GM12878 (cell line): ENCODE results near the gene BHLHA15.
"Not testable (repeated sequence)": the region's sequence is repeated elsewhere in the genome, so short reads cannot be mapped to it uniquely, and the experiment has no call there.

ENCODE experiments used
- CBX3 ChIP-seq: fragments of 200-600 bp; sonication (generic); IDR thresholded peaks from 2 replicates; pipeline ENCODE4 v1.6.1; 2016; ENCODE audit warnings: low read depth, borderline replicate concordance
- CEBPB ChIP-seq, 2 experiments: fragments of 150-350 bp in 1 of 2; IDR thresholded peaks; 2 replicates each; pipeline ENCODE4 v1.6.1; 2012 to 2014; ENCODE audit warnings: low read depth in 2 of 2, low read length in 2 of 2, borderline replicate concordance in 1 of 2, inconsistent platforms in 1 of 2
- CREB1 ChIP-seq: IDR thresholded peaks from 2 replicates; pipeline ENCODE4 v1.6.1; 2012; ENCODE audit warnings: low read depth, mild to moderate bottlenecking, inconsistent platforms
- CTCF ChIP-seq, 3 experiments: IDR thresholded peaks in 2 of 3; conservative IDR thresholded peaks in 1 of 3; 2 replicates each; pipeline ENCODE4 v1.5.1; 2011; ENCODE audit warnings: low read depth in 3 of 3, low read length in 3 of 3, mild to moderate bottlenecking in 3 of 3, control low read depth in 2 of 3, moderate library complexity in 2 of 3, inconsistent platforms in 1 of 3, mixed read lengths in 1 of 3; ENCODE audit not compliant: control insufficient read depth in 2 of 3, insufficient read depth in 1 of 3; ENCODE audit errors: extremely low read depth in 1 of 3
- DPF2 ChIP-seq: fragments of 450-650 bp; IDR thresholded peaks from 2 replicates; pipeline ENCODE4 v1.6.1; 2017; ENCODE audit warnings: mild to moderate bottlenecking
- EZH2 ChIP-seq: IDR thresholded peaks from 2 replicates; pipeline ENCODE4 v1.6.1; 2012; ENCODE audit warnings: low read depth, mild to moderate bottlenecking, control low read depth, inconsistent platforms, low read length, borderline replicate concordance; ENCODE audit not compliant: control insufficient read depth
- MYC ChIP-seq: IDR thresholded peaks from 2 replicates; pipeline ENCODE4 v1.6.1; 2011; ENCODE audit warnings: mild to moderate bottlenecking, low read length, moderate library complexity, inconsistent platforms; ENCODE audit not compliant: insufficient read depth, insufficient replicate concordance, insufficient read length, severe bottlenecking
- POLR2AphosphoS5 ChIP-seq: IDR thresholded peaks from 2 replicates; pipeline ENCODE4 v1.6.1; 2011; ENCODE audit warnings: mild to moderate bottlenecking, low read length, inconsistent platforms
- STAT1 ChIP-seq: fragments of 450-650 bp; conservative IDR thresholded peaks from 2 replicates; pipeline ENCODE4 v1.6.1; 2014; ENCODE audit warnings: antibody characterized with exemption, mild to moderate bottlenecking
- ZBED1 ChIP-seq: IDR thresholded peaks from 2 replicates; pipeline ENCODE4 v1.6.1; 2016; ENCODE audit warnings: borderline replicate concordance
- ZNF274 ChIP-seq: IDR thresholded peaks from one replicate; pipeline ENCODE4 v1.8.0; 2011; ENCODE audit not compliant: insufficient read length, insufficient read depth
- ZZZ3 ChIP-seq: IDR thresholded peaks from 2 replicates; pipeline ENCODE4 v1.6.1; 2011; ENCODE audit warnings: low read depth; ENCODE audit not compliant: control insufficient read depth, insufficient read length

GRCh38 chr7:98219382-98219781, 8.1 kb downstream of the BHLHA15 start:
- not testable (repeated sequence) for TF ChIP-seq CEBPB (IDR thresholded peaks at IDR 0.05; ENCODE audit: borderline replicate concordance in 1 of 2, low read depth in 2 of 2, low read length in 2 of 2); POLR2AphosphoS5; CREB1; CBX3; MYC; CTCF (IDR thresholded peaks at IDR 0.05 in 2 of 3, conservative IDR thresholded peaks at IDR 0.05 in 1 of 3; ENCODE audit: control insufficient read depth in 2 of 3, extremely low read depth in 1 of 3, insufficient read depth in 1 of 3, low read depth in 3 of 3, low read length in 3 of 3); STAT1; ZZZ3; ZBED1; ZNF274; DPF2; EZH2
